GM18498 (cell line): ENCODE data around the gene SNX8.
A peak's percentile ranks its signal among the peaks of the same experiment; 100 is the strongest.
"Not testable (repeated sequence)": the region's sequence is repeated elsewhere in the genome, so short reads cannot be mapped to it uniquely, and the experiment has no call there.

ENCODE experiments used
- ATAC-seq: cut with Tn5 transposase; IDR thresholded peaks from one replicate; pipeline ENCODE4 v1.9.1; 2021; ENCODE audit warnings: mild to moderate bottlenecking, moderate library complexity; ENCODE audit not compliant: unreplicated experiment

The SNX8 gene

GRCh38 chr7:2326951-2327350, 12.7 kb upstream of the SNX8 start:
- ATAC-seq: no peak

GRCh38 chr7:2325162-2325561, 10.9 kb upstream of the SNX8 start:
- no peak for ATAC-seq

- no peak for ATAC-seq
These were observed 6.8 kb upstream of the SNX8 start for GRCh38 chr7:2321020-2321419.

GRCh38 chr7:2317556-2318293, 3.5 kb upstream of the SNX8 start:
- ATAC-seq: no peak

GRCh38 chr7:2316578-2316977, 2.3 kb upstream of the SNX8 start:
- ATAC-seq: no peak

GRCh38 chr7:2315787-2316186, 1.5 kb upstream of the SNX8 start:
- ATAC-seq: no peak

- not testable (repeated sequence) for ATAC-seq
These were observed 802 bp upstream of the SNX8 start for GRCh38 chr7:2314956-2315530.

GRCh38 chr7:2313450-2314208, 612 bp downstream of the SNX8 start:
- peak; percentile 11 for ATAC-seq

- no peak for ATAC-seq
These were observed 1.8 kb downstream of the SNX8 start for GRCh38 chr7:2312267-2312929.

GRCh38 chr7:2309889-2310331, 4.3 kb downstream of the SNX8 start:
- no peak for ATAC-seq

- ATAC-seq: peak; percentile 50
These were observed 6.5 kb downstream of the SNX8 start for GRCh38 chr7:2307690-2308107.

GRCh38 chr7:2306688-2307087, 7.6 kb downstream of the SNX8 start:
- ATAC-seq: no peak

GRCh38 chr7:2305258-2305657, 9.0 kb downstream of the SNX8 start:
- ATAC-seq: not testable (repeated sequence)

- ATAC-seq: not testable (repeated sequence)
These were observed 10.7 kb downstream of the SNX8 start for GRCh38 chr7:2303520-2303919.

- not testable (repeated sequence) for ATAC-seq
These were observed 11.4 kb downstream of the SNX8 start for GRCh38 chr7:2302743-2303397.

- no peak for ATAC-seq
These were observed 12.8 kb downstream of the SNX8 start for GRCh38 chr7:2301511-2301863.

- ATAC-seq: no peak
These were observed 14.2 kb downstream of the SNX8 start for GRCh38 chr7:2299870-2300512.

- ATAC-seq: peak; percentile 48
These were observed 15.0 kb downstream of the SNX8 start for GRCh38 chr7:2299131-2299829.

GRCh38 chr7:2296832-2297231, 17.4 kb downstream of the SNX8 start:
- no peak for ATAC-seq
